Central memory CD4-positive, alpha-beta T cell (primary cell): ENCODE results near the gene BAHD1.

Source experiments
- DNase-seq: peaks from one replicate; pipeline ENCODE4 v3.0.0; 2022

Gene BAHD1

DNA sequence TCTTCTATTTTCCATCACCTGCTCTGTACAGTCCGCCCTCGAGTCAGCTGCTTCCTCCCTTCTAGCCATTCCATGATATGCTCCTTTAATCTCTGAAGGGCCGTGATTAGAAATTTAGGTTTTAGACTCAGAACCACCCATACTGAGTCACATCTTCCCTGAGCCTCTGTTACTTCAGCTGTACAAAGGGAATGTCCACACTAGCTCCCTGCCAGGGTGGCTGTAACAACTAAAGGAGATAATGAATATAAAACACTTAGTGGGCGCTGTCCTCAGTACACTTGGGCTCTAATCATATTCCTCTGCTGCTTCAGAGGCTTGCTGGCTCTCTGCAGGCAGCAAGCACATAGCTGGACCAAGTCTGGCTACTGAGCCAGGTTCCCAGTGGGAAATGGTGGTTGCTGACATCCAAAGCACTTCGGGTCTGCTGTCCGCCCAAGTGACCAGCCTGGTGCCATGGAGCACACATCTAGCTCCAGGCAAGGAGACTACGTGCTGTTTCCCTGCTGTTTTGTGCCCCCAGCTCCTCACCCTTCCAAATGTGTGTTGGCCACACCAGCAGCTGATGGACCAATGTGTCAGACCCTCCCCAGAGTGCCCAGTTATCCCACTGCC lies 29.1 kb downstream of the BAHD1 start:
- DNase-seq = no peak

DNA sequence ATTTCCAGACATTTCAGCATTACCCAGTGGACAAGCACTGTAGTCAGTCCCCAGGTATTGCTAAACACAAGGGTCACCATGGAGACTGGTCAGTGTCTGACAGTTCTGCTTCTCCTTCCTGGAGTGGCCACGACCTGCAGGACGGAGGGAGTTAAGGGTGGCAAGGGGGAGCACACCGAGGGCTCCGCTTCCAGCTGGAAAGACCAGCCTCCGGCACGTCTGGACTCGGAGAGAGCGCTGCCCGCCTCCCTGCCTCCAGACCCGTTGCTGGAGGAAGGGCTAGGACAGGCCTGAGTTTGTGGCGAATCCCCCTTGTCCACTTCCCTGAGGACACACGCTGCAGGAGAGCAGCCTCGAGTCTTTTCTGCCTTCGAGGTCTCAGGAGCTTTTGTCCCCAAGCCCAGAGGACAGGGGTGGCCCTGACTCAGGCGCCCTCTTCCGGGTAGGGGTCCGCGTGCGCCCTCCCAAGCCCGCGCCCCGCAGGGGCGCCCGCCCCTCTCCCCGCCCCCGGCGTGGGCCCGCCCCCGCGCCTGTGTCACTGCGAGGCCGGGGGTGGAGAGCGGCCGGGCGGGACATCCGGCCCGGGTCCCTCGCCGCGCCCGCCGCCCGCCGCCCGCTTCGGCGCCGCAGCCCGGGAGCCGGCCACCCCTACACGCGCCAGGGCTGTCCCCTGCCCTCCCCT lies 29.8 kb downstream of the BAHD1 start, which contains the start of gene CHST14:
CHST14 (plus strand) TSS at position 562 of the 682 bp plus-strand sequence. CDS start 230 bp downstream, outside the sequence.
- peak; percentile 44 for DNase-seq

DNA sequence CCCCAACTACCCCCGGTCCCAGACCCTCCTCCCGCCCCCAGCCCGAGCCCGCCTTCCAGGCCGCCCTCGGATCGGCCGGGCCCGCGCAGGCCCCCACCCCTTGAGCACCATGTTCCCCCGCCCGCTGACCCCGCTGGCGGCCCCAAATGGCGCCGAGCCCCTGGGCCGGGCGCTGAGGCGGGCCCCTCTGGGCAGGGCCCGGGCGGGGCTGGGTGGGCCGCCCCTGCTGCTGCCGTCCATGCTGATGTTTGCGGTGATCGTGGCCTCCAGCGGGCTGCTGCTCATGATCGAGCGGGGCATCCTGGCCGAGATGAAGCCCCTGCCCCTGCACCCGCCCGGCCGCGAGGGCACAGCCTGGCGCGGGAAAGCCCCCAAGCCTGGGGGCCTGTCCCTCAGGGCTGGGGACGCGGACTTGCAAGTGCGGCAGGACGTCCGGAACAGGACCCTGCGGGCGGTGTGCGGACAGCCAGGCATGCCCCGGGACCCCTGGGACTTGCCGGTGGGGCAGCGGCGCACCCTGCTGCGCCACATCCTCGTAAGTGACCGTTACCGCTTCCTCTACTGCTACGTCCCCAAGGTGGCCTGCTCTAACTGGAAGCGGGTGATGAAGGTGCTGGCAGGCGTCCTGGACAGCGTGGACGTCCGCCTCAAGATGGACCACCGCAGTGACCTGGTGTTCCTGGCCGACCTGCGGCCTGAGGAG lies 30.5 kb downstream of the BAHD1 start:
- DNase-seq = peak; percentile 23

- DNase-seq = peak; percentile 14
These were observed 31.0 kb downstream of the BAHD1 start for GRCh38 chr15:40471808-40472150.

DNA sequence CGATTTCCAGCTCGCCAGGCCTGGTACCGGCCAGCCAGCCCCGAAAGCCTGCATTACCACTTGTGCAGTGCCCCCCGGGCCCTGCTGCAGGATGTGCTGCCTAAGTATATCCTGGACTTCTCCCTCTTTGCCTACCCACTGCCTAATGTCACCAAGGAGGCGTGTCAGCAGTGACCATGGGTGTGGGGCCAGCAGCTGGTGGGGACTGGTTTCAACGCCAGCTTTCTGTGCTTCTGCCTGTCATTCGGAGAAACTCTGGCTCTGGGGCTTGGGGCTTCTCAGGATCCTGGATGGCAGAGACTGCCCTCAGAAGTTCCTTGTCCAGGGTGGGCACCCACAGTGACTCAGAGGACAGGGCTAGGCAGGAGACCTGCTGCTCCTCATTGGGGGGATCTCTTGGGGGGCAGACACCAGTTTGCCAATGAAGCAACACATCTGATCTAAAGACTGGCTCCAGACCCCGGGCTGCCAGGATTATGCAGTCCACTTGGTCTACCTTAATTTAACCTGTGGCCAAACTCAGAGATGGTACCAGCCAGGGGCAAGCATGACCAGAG lies 31.5 kb downstream of the BAHD1 start:
- DNase-seq = no peak

GRCh38 chr15:40474581-40474980 lies 33.8 kb downstream of the BAHD1 start:
- DNase-seq = no peak

DNA sequence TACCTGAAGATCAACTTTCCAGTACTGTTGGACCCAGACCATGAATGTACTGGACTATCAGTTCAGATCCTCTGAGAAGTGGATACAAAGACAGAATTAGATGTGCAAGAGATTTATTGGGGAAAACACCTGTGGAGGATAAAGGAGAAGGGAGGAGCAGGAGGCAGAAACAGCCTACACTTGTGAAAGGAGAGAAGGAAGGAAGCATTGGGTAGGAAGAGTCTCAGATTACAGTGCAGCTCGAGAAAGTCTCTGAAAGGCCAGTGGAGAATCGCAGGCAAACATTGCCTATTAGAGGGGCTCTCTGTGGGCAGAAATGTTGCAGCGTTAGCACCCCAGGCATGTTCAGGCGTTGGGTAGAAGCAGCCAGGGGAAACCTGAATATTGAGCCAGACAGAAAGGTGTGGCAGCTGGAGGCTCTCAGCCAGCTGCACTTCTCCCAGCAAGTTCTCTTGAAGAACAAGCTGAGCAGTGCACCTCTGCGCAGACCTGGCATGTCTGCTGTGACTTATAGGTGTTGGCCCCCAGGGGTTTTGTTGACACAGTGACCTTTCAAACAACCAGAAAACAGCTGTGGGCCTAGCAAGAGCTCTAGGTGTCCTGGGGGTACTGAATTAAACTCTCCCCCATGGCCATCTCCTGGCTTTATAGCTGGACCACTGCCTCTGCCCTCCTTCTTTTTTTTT lies 37.0 kb downstream of the BAHD1 start:
- no peak for DNase-seq

- no peak for DNase-seq
These were observed 38.3 kb downstream of the BAHD1 start for GRCh38 chr15:40479024-40479423.

DNA sequence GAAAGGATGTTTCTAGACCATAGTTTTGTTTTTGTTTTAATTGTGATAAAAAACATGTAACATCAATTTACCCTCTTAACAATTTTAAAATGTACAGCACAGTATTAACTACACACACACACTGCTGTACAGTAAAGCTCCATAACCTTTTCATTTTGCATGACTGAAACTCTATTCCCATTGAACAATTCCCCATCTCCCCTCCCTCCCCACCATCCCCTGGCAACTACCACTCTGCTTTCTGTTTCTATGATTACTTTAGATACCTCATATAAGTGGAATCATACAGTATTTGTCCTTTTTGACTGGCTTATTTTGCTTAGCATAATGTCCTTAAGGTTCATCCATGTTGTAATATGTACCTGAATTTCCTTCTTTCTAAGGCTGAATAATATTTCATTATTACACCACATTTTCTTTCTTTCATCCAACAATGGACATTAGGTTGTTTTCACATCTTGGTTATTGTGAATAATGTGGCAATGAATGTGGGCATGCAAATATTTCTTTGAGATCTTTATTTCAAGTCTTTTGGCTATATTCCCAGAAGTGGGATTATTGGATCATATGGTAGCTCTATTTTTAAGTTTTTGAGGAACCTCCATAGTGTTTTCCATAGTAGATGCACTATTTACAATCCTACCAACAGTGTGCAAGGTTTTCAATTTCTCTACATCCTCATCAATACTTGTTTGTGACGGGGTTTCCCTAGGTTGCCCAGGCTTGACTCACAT lies 40.8 kb downstream of the BAHD1 start:
- DNase-seq = no peak

DNA sequence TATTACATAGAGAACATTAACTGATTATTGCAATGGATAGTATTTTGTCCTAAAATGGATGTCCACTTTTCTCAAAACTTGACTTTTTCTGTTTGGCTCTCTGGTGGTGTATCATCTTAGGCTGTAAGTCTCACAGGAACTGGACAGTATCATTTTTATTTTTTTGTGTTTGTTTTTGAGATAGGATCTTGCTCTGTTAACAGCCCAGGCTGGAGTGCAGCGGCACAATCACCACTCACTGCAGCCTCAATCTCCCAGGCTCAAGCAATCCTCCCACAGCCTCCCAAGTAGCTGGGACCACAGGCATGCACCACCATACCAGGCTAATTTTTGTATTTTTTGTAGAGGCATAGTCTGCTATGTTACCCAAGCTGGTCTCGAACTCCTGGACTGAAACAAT lies 43.2 kb downstream of the BAHD1 start:
- DNase-seq = no peak

DNA sequence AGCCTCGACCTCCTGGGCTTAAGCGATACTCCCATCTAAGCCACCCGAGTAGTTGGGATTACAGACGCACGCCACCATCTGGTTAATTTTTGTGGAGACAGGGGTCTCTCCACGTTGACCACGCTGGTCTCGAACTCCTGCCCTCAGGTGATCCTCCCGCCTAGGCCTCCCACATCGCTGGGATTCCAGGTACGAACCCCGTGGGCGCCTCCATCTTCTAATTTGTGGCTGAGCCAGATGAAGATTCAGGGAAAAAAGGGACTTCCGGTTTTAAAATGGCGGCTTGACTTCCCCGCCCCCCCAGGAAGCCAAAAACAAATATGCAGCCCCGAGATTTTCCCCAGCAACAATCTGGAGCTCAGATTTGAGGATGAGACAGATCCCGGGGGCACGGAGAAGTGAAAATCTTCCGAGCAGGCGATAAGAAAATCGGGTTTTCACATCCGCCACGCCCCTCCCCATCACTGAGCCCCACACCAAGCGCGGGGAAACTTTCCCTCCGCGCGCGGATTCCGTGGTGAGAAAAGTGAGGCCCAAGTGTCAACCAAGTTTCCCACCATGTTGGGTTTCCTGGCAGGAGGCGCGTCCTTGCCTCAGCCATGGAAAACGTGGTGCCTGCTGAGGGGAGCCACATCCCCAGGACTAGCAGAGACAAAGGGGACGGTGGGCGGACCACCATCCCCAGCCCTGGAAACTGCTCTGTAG lies 45.5 kb downstream of the BAHD1 start:
- no peak for DNase-seq

GRCh38 chr15:40487816-40488682 lies 47.3 kb downstream of the BAHD1 start:
- DNase-seq = no peak

DNA sequence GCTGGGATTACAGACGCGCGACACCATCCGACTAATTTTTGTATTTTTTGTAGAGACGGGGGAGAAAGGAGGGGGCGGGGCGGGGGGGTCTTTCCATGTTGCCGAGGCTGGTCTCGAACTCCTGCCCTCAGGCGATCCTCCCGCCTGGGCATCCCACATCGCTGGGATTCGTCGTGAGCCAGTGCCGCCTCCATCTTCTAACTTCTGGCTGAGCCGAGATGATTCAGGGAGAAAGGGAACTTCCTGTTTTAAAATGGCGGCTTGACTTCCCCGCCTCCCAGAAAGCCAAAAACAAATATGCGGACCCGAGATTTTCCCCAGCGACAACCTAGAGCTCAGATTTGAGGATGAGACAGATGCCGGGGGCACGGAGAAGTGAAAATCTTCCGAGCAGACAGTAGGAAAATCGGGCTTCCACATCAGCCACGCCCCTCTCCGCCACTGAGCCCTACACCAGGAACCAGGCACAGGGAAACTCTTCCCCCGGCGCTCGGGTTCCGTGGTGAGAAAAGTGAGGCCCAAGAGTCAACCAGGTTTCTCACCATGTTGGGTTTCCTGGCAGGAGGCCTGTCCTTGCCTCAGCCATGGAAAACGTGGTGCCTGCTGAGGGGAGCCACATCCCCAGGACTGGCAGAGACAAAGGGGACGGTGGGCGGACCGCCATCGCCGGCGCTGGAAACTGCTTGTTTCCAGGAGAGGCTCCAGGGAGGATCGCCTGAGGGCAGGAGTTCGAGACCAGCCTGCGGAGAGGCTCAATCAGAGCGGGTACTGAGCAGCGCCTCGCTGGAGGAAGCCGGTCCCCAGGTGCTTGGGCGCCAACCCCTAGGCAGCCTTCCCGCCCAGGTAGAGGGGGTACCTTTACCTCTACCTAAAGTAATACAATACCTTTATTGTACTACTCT lies 48.8 kb downstream of the BAHD1 start:
- no peak for DNase-seq

GRCh38 chr15:40493089-40493840 lies 52.5 kb downstream of the BAHD1 start:
- peak; percentile 52 for DNase-seq

GRCh38 chr15:40495516-40495915 lies 54.8 kb downstream of the BAHD1 start:
- DNase-seq = no peak

DNA sequence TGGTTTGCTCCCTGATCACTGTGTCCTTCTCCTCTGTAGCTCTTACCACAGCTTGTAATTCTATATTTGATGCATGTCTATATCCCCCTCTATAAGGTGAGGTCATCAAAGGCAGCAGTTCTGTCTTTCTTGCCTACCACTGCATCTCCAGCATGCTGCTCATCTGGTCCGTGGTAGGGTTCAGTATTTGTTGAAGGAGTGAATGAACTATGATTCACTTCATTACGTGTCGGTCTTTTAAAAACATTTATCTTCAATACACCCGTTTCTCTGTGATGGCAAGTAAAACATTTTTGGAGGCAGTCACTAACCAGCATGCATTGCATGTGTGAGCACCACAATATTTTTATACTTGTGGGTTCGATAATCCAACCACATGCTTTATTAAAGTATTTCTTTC lies 57.7 kb downstream of the BAHD1 start:
- DNase-seq = no peak

DNA sequence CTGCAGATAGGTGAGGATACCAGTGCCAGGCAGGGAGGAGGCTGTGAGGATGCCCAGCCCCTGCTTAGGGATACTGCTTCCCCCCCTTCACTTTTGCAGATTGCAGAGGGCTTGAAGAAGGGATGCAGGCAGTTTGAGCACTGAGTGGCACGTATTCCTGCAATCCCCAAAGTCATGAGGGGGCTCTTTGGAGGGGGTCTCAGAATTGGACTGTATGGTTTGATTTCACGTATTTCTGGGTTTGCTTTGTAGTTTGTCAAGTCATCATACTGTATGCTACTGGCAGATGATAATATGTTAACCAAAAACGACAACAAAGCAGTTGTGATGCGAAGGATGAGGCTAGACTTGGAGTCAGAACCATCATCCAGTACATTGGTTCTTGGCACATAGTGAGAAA lies 58.1 kb downstream of the BAHD1 start:
- no peak for DNase-seq

DNA sequence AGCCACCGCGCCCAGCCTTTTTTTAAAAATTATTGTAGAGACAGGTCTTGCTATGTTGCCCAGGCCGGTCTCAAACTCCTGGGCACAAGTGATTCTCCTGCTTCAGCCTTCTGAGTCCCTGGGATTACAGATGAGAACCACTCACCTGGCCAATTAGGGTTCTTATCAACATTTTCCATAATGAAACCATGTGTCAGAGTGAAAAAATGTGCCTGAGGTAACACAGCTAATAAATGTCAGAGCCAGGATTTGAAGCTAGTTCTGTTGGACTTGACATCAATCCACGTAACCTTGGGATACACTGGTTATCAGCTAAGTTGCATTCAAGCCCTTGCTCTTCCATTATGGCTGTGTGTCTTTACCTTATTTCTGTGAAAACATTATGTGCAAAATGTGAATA lies 59.2 kb downstream of the BAHD1 start:
- DNase-seq = no peak
